OCI-LY7 (cell line): Measurements from ENCODE around the gene VPS13C. TPM values are rescaled to one million over a fixed set of nuclear protein-coding genes. Genes with fewer than 3 reads are reported as not detected.

Source experiments
- BruUV-seq: library from RNA; stranded (reverse); fragments of 400-500 nt; replicated peaks from 2 replicates; lab custom pipeline; 2021; lab: Mats Ljungman, UMichigan
- CTCF ChIA-PET: fragments of 300-600 bp; sonication (Branson Sonifier 250); formaldehyde crosslinking; loops from one replicate; lab custom pipeline; 2022; ENCODE audit warnings: antibody characterized with exemption; ENCODE audit not compliant: unreplicated experiment; lab: Charles Lee
- POLR2A ChIA-PET: fragments of 300-600 bp; sonication (Branson Sonifier 250); formaldehyde crosslinking; loops from one replicate; lab custom pipeline; 2022; ENCODE audit warnings: antibody characterized with exemption; lab: Charles Lee
- DNase-seq: peaks from one replicate; pipeline ENCODE4 v3.0.0-alpha.2; 2015; ENCODE audit warnings: low spot score
- H2AFZ ChIP-seq: fragments of 200-600 bp; sonication (generic), shearing (Covaris generic); 2 replicates; pipeline ENCODE4 v1.6.1; 2014; ENCODE audit warnings: mild to moderate bottlenecking, antibody characterized with exemption, low read length, moderate library complexity
- H3K27ac ChIP-seq: fragments of 200-600 bp; sonication (generic); 2 replicates; pipeline ENCODE4 v1.5.1; 2014; ENCODE audit warnings: mixed run types, low read depth, mild to moderate bottlenecking, moderate library complexity, low read length, inconsistent platforms; ENCODE audit not compliant: poor library complexity, severe bottlenecking
- H3K36me3 ChIP-seq: fragments of 200-600 bp; sonication (generic); 2 replicates; pipeline ENCODE4 v1.6.1; 2014; ENCODE audit warnings: mild to moderate bottlenecking, antibody characterized with exemption, low read length, moderate library complexity, mixed read lengths; ENCODE audit not compliant: insufficient read depth
- H3K4me1 ChIP-seq: fragments of 200-600 bp; sonication (generic); 2 replicates; pipeline ENCODE4 v1.5.1; 2014; ENCODE audit warnings: mild to moderate bottlenecking, low read length; ENCODE audit not compliant: insufficient read depth, poor library complexity, severe bottlenecking
- H3K4me2 ChIP-seq: fragments of 200-600 bp; sonication (generic); 2 replicates; pipeline ENCODE4 v1.6.1; 2014; ENCODE audit warnings: mild to moderate bottlenecking, low read length
- H3K4me3 ChIP-seq: fragments of 200-600 bp; sonication (generic); 2 replicates; pipeline ENCODE4 v1.5.1; 2014; ENCODE audit warnings: mild to moderate bottlenecking, low read depth, low read length; ENCODE audit not compliant: poor library complexity, severe bottlenecking
- H3K79me2 ChIP-seq: fragments of 200-600 bp; sonication (generic); 2 replicates; pipeline ENCODE4 v1.6.1; 2016; ENCODE audit warnings: low read depth, mild to moderate bottlenecking, low read length, moderate library complexity, mixed read lengths; ENCODE audit not compliant: insufficient read depth
- H3K9me2 ChIP-seq: fragments of 200-600 bp; sonication (generic); 2 replicates; pipeline ENCODE4 v1.6.1; 2016; ENCODE audit warnings: mild to moderate bottlenecking, low read length, mixed read lengths; ENCODE audit not compliant: insufficient read depth
- H3K9me3 ChIP-seq: fragments of 200-600 bp; sonication (generic); 2 replicates; pipeline ENCODE4 v1.6.1; 2014; ENCODE audit warnings: mild to moderate bottlenecking, mixed run types, low read length, mixed read lengths
- H4K20me1 ChIP-seq: fragments of 200-600 bp; sonication (generic); 2 replicates; pipeline ENCODE4 v1.6.1; 2014; ENCODE audit warnings: mild to moderate bottlenecking, antibody characterized with exemption, low read length, moderate library complexity, mixed read lengths; ENCODE audit not compliant: insufficient read depth
- CTCF ChIP-seq: fragments of 200-600 bp; sonication (generic); conservative IDR thresholded peaks from 2 replicates; pipeline ENCODE4 v1.5.1; 2014; ENCODE audit warnings: mild to moderate bottlenecking, antibody characterized with exemption, low read length, moderate library complexity, mixed read lengths
- EZH2phosphoT487 ChIP-seq: fragments of 200-600 bp; sonication (generic); IDR thresholded peaks from 2 replicates; pipeline ENCODE4 v1.6.1; 2018; ENCODE audit warnings: low read depth, borderline replicate concordance, mild to moderate bottlenecking, mixed run types, antibody characterized with exemption, low read length, moderate library complexity, mixed read lengths
- intact Hi-C: fragments of 100-400 bp; cut with micrococcal nuclease; formaldehyde crosslinking; loops from one replicate; pipeline ENCODE4 v1.10.0; 2022; ENCODE audit not compliant: unreplicated experiment
- total RNA-seq, 2 experiments: library from RNA; depleted of rRNA in 1 of 2; stranded (reverse); fragments of >200 nt in 1 of 2; shearing (Covaris generic) in 1 of 2; gene quantifications; 2 replicates each; pipeline ENCODE4 v1.2.3, GENCODE V29; 2014 to 2022

VPS13C gene
- total RNA-seq, 2 experiments from 2014 or later: 44.4 to 60.6 TPM

GRCh38 chr15:61929452-61929851 lies 130.8 kb downstream of the VPS13C start:
- no TSS peak for BruUV-seq
- Histone ChIP-seq H3K4me2 (no peak overlapping the region), H3K79me2 (no peaks in the 10 kb centered on the region), H3K4me3 (no peak overlapping the region), H2AFZ (no peak overlapping the region), H3K9me3 (no peaks in the 10 kb centered on the region), H3K4me1 (no peaks in the 10 kb centered on the region), H3K9me2 (no peaks in the 10 kb centered on the region), H3K36me3 (peaks cover 30% of the 10 kb centered on the region), H4K20me1 (no peaks in the 10 kb centered on the region), H3K27ac (no peak overlapping the region)
- TF ChIP-seq CTCF (no peak), EZH2phosphoT487 (no peak)
- no peak for DNase-seq
- intact Hi-C loops: no loop called here
- ChIA-PET CTCF (no interaction called here), POLR2A (no interaction called here)

- H4K20me1 ChIP-seq: no peaks in the 10 kb centered on the region
- H3K36me3 ChIP-seq: peaks cover 36% of the 10 kb centered on the region
- no peaks in the 10 kb centered on the region for H3K9me3 ChIP-seq
- no peaks in the 10 kb centered on the region for H3K9me2 ChIP-seq
- ChIA-PET POLR2A (no interaction called here), CTCF (no interaction called here)
- no peaks in the 10 kb centered on the region for H3K4me1 ChIP-seq
- no peak overlapping the region for H3K4me2 ChIP-seq
- intact Hi-C loops: no loop called here
- H3K27ac ChIP-seq: no peak overlapping the region
- TF ChIP-seq EZH2phosphoT487 (no peak), CTCF (no peak)
- H3K4me3 ChIP-seq: no peak overlapping the region
- H3K79me2 ChIP-seq: no peaks in the 10 kb centered on the region
- H2AFZ ChIP-seq: no peak overlapping the region
- no peak for DNase-seq
- BruUV-seq: no TSS peak
Observed at GRCh38 chr15:61923173-61923572, 137.1 kb downstream of the VPS13C start.

- no peak overlapping the region for H3K27ac ChIP-seq
- POLR2A ChIA-PET: interaction anchor here (0.5 kb wide), 1 partner anchor 137 kb away, joined by 3 read pairs; no protein-coding TSS in a partner anchor
- no peaks in the 10 kb centered on the region for H3K79me2 ChIP-seq
- no peak overlapping the region for H3K4me3 ChIP-seq
- intact Hi-C loops: no loop called here
- no peak for DNase-seq
- no peaks in the 10 kb centered on the region for H3K4me1 ChIP-seq
- no peak overlapping the region for H2AFZ ChIP-seq
- H4K20me1 ChIP-seq: no peaks in the 10 kb centered on the region
- BruUV-seq: no TSS peak
- peaks cover 46% of the 10 kb centered on the region for H3K36me3 ChIP-seq
- no peaks in the 10 kb centered on the region for H3K9me3 ChIP-seq
- CTCF ChIA-PET: no interaction called here
- TF ChIP-seq CTCF (no peak), EZH2phosphoT487 (no peak)
- no peaks in the 10 kb centered on the region for H3K9me2 ChIP-seq
- no peak overlapping the region for H3K4me2 ChIP-seq
Observed at GRCh38 chr15:61921093-61921492, 139.2 kb downstream of the VPS13C start.
